PC-3 (cell line): Measurements from ENCODE around the gene JOSD1. TPM values are rescaled to one million over a fixed set of nuclear protein-coding genes. Genes with fewer than 3 reads are reported as not detected.

ENCODE experiments used
- ATAC-seq: fragments of 200-7000 bp; cut with Tn5 transposase; 2 replicates; pipeline ENCODE4 v1.9.1; 2020; ENCODE audit warnings: mild to moderate bottlenecking, moderate library complexity
- BruUV-seq: library from RNA; stranded (reverse); fragments of 400-500 nt; replicated peaks from 2 replicates; lab custom pipeline; 2021; lab: Mats Ljungman, UMichigan
- CTCF ChIA-PET: fragments of 300-600 bp; sonication (Branson Sonifier 250); formaldehyde crosslinking; loops from one replicate; lab custom pipeline; 2022; ENCODE audit warnings: antibody characterized with exemption; lab: Charles Lee
- POLR2A ChIA-PET: fragments of 300-600 bp; sonication (Branson Sonifier 250); formaldehyde crosslinking; loops from one replicate; lab custom pipeline; 2022; ENCODE audit warnings: antibody characterized with exemption; ENCODE audit not compliant: unreplicated experiment; lab: Charles Lee
- DNase-seq: peaks from one replicate; pipeline ENCODE4 v3.0.0-alpha.2; 2015
- H2AFZ ChIP-seq: fragments of 300-600 bp; sonication (generic); 2 replicates; pipeline ENCODE4 v1.6.0; 2016; ENCODE audit warnings: antibody characterized with exemption, low read length
- H3F3A ChIP-seq: fragments of 300-600 bp; sonication (generic); one replicate; pipeline ENCODE4 v1.6.0; 2017; ENCODE audit warnings: antibody characterized with exemption, low read length, control low read depth, mild to moderate bottlenecking; ENCODE audit not compliant: unreplicated experiment
- H3K27ac ChIP-seq: fragments of 300-600 bp; sonication (generic); 2 replicates; pipeline ENCODE4 v1.5.1; 2016; ENCODE audit warnings: mild to moderate bottlenecking, low read length
- H3K27me3 ChIP-seq: fragments of 300-600 bp; sonication (generic); 2 replicates; pipeline ENCODE4 v1.6.1; 2016; ENCODE audit warnings: low read length, mixed read lengths
- H3K36me3 ChIP-seq: fragments of 300-600 bp; sonication (generic); 2 replicates; pipeline ENCODE4 v1.6.1; 2016; ENCODE audit warnings: low read depth, mixed run types, low read length, mixed read lengths
- H3K4me1 ChIP-seq: fragments of 300-600 bp; sonication (generic); 2 replicates; pipeline ENCODE4 v1.5.1; 2016; ENCODE audit warnings: low read length; ENCODE audit not compliant: insufficient read depth
- H3K4me2 ChIP-seq: fragments of 300-600 bp; sonication (generic); 2 replicates; pipeline ENCODE4 v1.6.0; 2016; ENCODE audit warnings: low read length
- H3K4me3 ChIP-seq: fragments of 300-600 bp; sonication (generic); 2 replicates; pipeline ENCODE4 v1.5.1; 2016; ENCODE audit warnings: mild to moderate bottlenecking, low read length, mixed read lengths
- H3K79me2 ChIP-seq: fragments of 300-600 bp; sonication (generic); 2 replicates; pipeline ENCODE4 v1.6.1; 2017; ENCODE audit warnings: low read length, mixed read lengths
- H3K9ac ChIP-seq: fragments of 300-600 bp; sonication (generic); 2 replicates; pipeline ENCODE4 v1.6.0; 2016; ENCODE audit warnings: mild to moderate bottlenecking, low read length
- H3K9me2 ChIP-seq: fragments of 300-600 bp; sonication (generic); replicated peaks from 2 replicates; pipeline ENCODE4 v1.6.1; 2016; ENCODE audit warnings: mixed run types, low read length, mixed read lengths
- H3K9me3 ChIP-seq: fragments of 300-600 bp; sonication (generic); 2 replicates; pipeline ENCODE4 v1.6.1; 2016; ENCODE audit warnings: low read length, mixed read lengths
- H4K20me1 ChIP-seq: fragments of 300-600 bp; sonication (generic); 2 replicates; pipeline ENCODE4 v1.6.1; 2016; ENCODE audit warnings: low read length, mixed read lengths
- CTCF ChIP-seq: fragments of 300-600 bp; sonication (generic); conservative IDR thresholded peaks from 2 replicates; pipeline ENCODE4 v1.5.1; 2017; ENCODE audit warnings: antibody characterized with exemption, low read depth, mild to moderate bottlenecking, low read length
- EZH2 ChIP-seq: fragments of 300-600 bp; sonication (generic); IDR thresholded peaks from one replicate; pipeline ENCODE4 v1.6.1; 2017; ENCODE audit warnings: antibody characterized with exemption, mild to moderate bottlenecking, low read length; ENCODE audit not compliant: unreplicated experiment
- EZH2phosphoT487 ChIP-seq: fragments of 300-600 bp; sonication (generic); IDR thresholded peaks from 2 replicates; pipeline ENCODE4 v1.6.1; 2018; ENCODE audit warnings: mild to moderate bottlenecking, antibody characterized with exemption, low read length, borderline replicate concordance
- intact Hi-C: fragments of 100-400 bp; cut with micrococcal nuclease; formaldehyde crosslinking; loops from 2 replicates; pipeline ENCODE4 v1.9.0; 2023
- total RNA-seq: library from RNA; depleted of rRNA; stranded (reverse); fragments of >200 nt; gene quantifications from 2 replicates; pipeline ENCODE4 v1.2.3, GENCODE V29; 2014

Gene JOSD1
- total RNA-seq, 1 experiment from 2014 or later, result 40.3 TPM

DNA sequence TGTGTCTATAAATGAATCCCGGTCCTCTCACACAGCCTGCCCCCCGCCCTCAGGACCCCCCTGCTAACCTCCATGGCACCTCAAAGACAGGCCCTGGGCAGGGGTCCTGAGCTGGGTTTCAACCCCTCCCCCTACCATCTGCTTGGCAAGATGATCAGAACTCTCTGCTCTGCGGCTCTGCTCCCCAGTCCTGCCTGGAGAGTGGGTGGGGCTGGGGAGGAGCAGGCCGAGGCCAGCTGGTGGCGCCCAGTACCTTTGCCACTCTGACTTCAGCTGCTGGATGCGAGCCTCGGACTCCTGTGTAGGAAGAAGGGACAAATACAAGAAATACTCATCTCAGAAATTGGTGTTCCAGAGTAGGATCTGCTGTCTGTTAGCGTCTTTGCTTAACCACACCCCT, 40.0 kb upstream of the JOSD1 start:
- no peaks in the 10 kb centered on the region for H3K9me2 ChIP-seq
- H3K79me2 ChIP-seq, result no peaks in the 10 kb centered on the region
- H3K4me1 ChIP-seq, result peaks cover 6% of the 10 kb centered on the region; the same call in 1 of the 2 replicates
- DNase-seq (no peak), ATAC-seq (no peak)
- ChIA-PET POLR2A (no interaction called here), CTCF (no interaction called here)
- H3F3A ChIP-seq, result no peaks in the 10 kb centered on the region
- H3K4me3 ChIP-seq, result no peak overlapping the region
- intact Hi-C loops, result no loop called here
- no peak overlapping the region for H3K27ac ChIP-seq
- H3K9me3 ChIP-seq, result no peaks in the 10 kb centered on the region
- no peaks in the 10 kb centered on the region for H3K27me3 ChIP-seq
- H2AFZ ChIP-seq, result no peak overlapping the region
- no peak for TF ChIP-seq EZH2phosphoT487
- TF ChIP-seq EZH2, result no peak
- TF ChIP-seq CTCF, result no peak
- no peak overlapping the region for H3K4me2 ChIP-seq
- BruUV-seq, result no TSS peak
- peaks cover 14% of the 10 kb centered on the region; the same call in 1 of the 2 replicates for H3K36me3 ChIP-seq
- no peak overlapping the region for H3K9ac ChIP-seq
- no peaks in the 10 kb centered on the region for H4K20me1 ChIP-seq

DNA sequence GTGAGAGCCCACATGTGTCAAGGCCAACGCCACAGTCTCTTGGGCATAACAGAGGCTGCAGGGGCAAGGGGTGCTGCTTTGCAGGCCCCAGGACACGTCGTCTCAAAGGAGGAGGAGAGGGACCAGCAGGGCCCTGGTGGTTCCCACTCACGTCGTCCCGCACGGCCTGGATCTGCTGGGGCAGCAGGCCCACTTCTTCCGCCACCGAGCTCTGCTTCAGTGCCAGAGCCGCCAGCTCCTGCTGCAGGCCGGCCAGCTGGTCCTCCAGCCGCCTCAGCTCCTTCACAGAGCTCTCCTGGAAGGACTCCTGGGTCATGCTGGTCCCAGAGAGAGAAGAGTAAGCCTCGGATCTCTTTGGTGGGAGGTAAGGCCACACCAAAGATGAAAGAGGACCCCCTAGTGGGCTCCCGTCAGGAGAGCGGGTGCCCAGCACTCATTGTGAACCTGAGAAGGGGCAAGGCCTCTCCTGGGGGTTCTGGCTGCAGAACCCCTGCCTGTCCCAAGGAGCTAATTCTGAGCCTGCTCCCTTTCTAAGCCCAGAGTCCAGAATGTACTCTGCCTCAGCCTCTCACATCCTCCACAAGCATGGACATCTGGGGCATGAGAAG, 39.5 kb upstream of the JOSD1 start:
- no peaks in the 10 kb centered on the region for H3F3A ChIP-seq
- no peak for TF ChIP-seq EZH2
- no peak for TF ChIP-seq CTCF
- no peak for TF ChIP-seq EZH2phosphoT487
- no peak overlapping the region for H3K4me2 ChIP-seq
- no peaks in the 10 kb centered on the region for H3K27me3 ChIP-seq
- H3K79me2 ChIP-seq, result no peaks in the 10 kb centered on the region
- H3K9me2 ChIP-seq, result no peaks in the 10 kb centered on the region
- POLR2A ChIA-PET, result no interaction called here
- DNase-seq (no peak), ATAC-seq (no peak)
- H3K4me3 ChIP-seq, result no peak overlapping the region
- no peaks in the 10 kb centered on the region for H3K9me3 ChIP-seq
- no peak overlapping the region for H3K9ac ChIP-seq
- intact Hi-C loops, result no loop called here
- H4K20me1 ChIP-seq, result no peaks in the 10 kb centered on the region
- H3K36me3 ChIP-seq, result peaks cover 14% of the 10 kb centered on the region; the same call in 1 of the 2 replicates
- H2AFZ ChIP-seq, result no peak overlapping the region
- H3K4me1 ChIP-seq, result peaks cover 6% of the 10 kb centered on the region; the same call in 1 of the 2 replicates
- H3K27ac ChIP-seq, result no peak overlapping the region
- CTCF ChIA-PET, result no interaction called here
- BruUV-seq, result no TSS peak

DNA sequence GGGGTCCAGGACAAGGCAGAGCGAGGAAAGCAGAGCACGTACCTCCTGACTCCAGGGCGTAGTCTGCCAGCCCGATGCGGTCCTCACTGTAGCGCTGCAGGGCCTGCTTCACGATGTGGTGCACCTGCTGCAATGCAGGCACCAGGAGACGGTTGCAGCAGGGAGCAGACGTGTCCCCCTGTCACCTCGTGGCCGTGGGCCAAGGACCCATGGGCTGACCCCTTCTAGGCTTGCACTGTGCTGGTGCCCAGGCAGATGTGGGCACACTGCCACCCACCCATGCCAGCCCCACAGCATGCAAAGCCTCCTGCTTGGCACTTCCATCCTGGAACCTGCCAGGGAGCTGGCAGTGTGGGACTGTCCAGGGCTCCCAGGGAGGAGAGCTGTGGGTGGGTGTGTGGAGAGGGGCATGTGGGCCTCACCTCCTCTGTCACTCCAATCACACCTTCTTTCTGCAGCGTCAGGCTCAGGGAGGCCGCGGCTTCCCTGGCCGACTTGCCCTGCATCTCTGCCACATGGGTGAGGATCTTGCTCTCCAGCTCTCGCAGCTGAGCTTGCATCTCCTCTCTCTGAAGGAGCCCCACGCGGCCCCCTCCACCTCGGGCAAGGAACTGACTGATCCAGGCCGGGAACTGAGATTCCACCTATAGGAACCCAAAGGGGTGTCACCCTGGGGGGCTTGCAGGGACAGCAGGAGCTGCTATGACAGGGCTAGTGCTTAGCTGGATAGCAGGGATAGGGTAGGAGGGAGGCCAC, 38.7 kb upstream of the JOSD1 start:
- no peak overlapping the region for H3K9ac ChIP-seq

More for the DNA sequence above, 38.7 kb upstream of the JOSD1 start:
- H3K4me3 ChIP-seq, result no peak overlapping the region
- H3K79me2 ChIP-seq, result no peaks in the 10 kb centered on the region
- H3K9me2 ChIP-seq, result no peaks in the 10 kb centered on the region
- no peaks in the 10 kb centered on the region for H3F3A ChIP-seq
- no peak overlapping the region for H2AFZ ChIP-seq
- H3K4me1 ChIP-seq, result peaks cover 6% of the 10 kb centered on the region; the same call in 1 of the 2 replicates
- no peaks in the 10 kb centered on the region for H3K27me3 ChIP-seq
- ATAC-seq (no peak), DNase-seq (no peak)
- no peaks in the 10 kb centered on the region for H4K20me1 ChIP-seq
- POLR2A ChIA-PET, result no interaction called here
- H3K36me3 ChIP-seq, result peaks cover 14% of the 10 kb centered on the region; the same call in 1 of the 2 replicates
- no peak overlapping the region for H3K4me2 ChIP-seq
- intact Hi-C loops, result no loop called here
- H3K27ac ChIP-seq, result no peak overlapping the region
- CTCF ChIA-PET, result no interaction called here
- no peak for TF ChIP-seq CTCF
- TF ChIP-seq EZH2, result no peak
- BruUV-seq, result no TSS peak
- H3K9me3 ChIP-seq, result no peaks in the 10 kb centered on the region
